Heart left ventricle (tissue), 16 donors: ENCODE data around the gene ZNF76. TPM values are rescaled to one million over a fixed set of nuclear protein-coding genes. Genes with fewer than 3 reads are reported as not detected.
"Not testable (repeated sequence)": the region's sequence is repeated elsewhere in the genome, so short reads cannot be mapped to it uniquely, and the experiment has no call there.

ENCODE experiments used
- ATAC-seq, 4 donors: fragments of 200-7000 bp; cut with Tn5 transposase; one replicate each; pipeline ENCODE4 v1.9.1; 2020 to 2022; ENCODE audit warnings: moderate library complexity in 4 of 4, mild to moderate bottlenecking in 3 of 4, moderate number of reproducible peaks in 1 of 4
- DNase-seq, 5 donors: peaks; one replicate each; pipeline ENCODE4 v3.0.0-alpha.2; 2020
- H3K27ac ChIP-seq, 12 donors: fragments of 200-600 bp; sonication (generic) in 4 of 12; one replicate each; pipeline versions ENCODE4 v1.5.0 to v1.8.0; 2016 to 2022; ENCODE audit warnings: mild to moderate bottlenecking in 2 of 12
- H3K27me3 ChIP-seq, 9 donors: fragments of 200-600 bp; sonication (generic) in 2 of 9; one replicate each; pipeline versions ENCODE4 v1.5.1 to v1.8.0; 2016 to 2022; ENCODE audit warnings: mild to moderate bottlenecking in 3 of 9
- H3K36me3 ChIP-seq, 9 donors: fragments of 200-600 bp; sonication (generic) in 2 of 9; one replicate each; pipeline versions ENCODE4 v1.5.0 to v1.8.0; 2018 to 2022; ENCODE audit warnings: mild to moderate bottlenecking in 2 of 9
- H3K4me1 ChIP-seq, 12 donors: fragments of 200-600 bp; sonication (generic) in 4 of 12; one replicate each; pipeline versions ENCODE4 v1.5.0 to v1.8.0; 2016 to 2022; ENCODE audit warnings: mild to moderate bottlenecking in 3 of 12
- H3K4me3 ChIP-seq, 12 donors: fragments of 200-600 bp; sonication (generic) in 4 of 12; one replicate each; pipeline versions ENCODE4 v1.5.0 to v1.8.0; 2017 to 2022; ENCODE audit warnings: mild to moderate bottlenecking in 9 of 12, moderate library complexity in 4 of 12
- H3K9me3 ChIP-seq, 12 donors: fragments of 200-600 bp; sonication (generic) in 4 of 12; one replicate each; pipeline versions ENCODE4 v1.5.0 to v1.8.0; 2016 to 2022; ENCODE audit warnings: mild to moderate bottlenecking in 1 of 12
- POLR2A ChIP-seq, 2 donors: fragments of 450-650 bp; IDR thresholded peaks; one replicate each; pipeline ENCODE4 v1.6.1; 2017; ENCODE audit warnings: antibody characterized with exemption in 2 of 2, mild to moderate bottlenecking in 2 of 2, moderate library complexity in 2 of 2
- WGBS, 4 donors: extraction: QIAGEN DNeasy Blood & Tissue Kit in 2 of 4; methylation state at CpG; one replicate each; pipeline versions ENCODE4 v1.1.5 to v1.1.7; 2013 to 2018; 5-methylcytosine and 5-hydroxymethylcytosine counted together
- intact Hi-C, 10 donors: fragments of 100-400 bp; cut with DNase I; formaldehyde crosslinking; loops; one replicate each; pipeline versions ENCODE4 v1.11.1 to v1.14.2; 2022
- polyA plus RNA-seq, 2 donors: library from polyadenylated mRNA; stranded (reverse); fragments of 200-250 nt; gene quantifications; one replicate each; pipeline ENCODE4 v1.2.3, GENCODE V29; 2013
- total RNA-seq, 9 donors: library from RNA; depleted of rRNA in 2 of 9; stranded (reverse); fragments of >200 nt in 2 of 9; fragmentation: NEBNext Ultra II Directional in 3 of 9; extraction: Animal tissue kit (Norgen Biotek cat#: 25700) in 3 of 9; gene quantifications; one replicate each; pipeline versions ENCODE4 v1.1.0 to v1.2.4, GENCODE V29; 2016 to 2023
- TF ChIP-seq, protein P1 (sequence below), 12 donors: fragments of 200-600 bp; sonication (generic) in 4 of 12; IDR thresholded peaks; one replicate each; pipeline versions ENCODE4 v1.5.0 to v1.8.0; 2018 to 2022; ENCODE audit warnings: antibody characterized with exemption in 12 of 12, mild to moderate bottlenecking in 5 of 12
- donor health status: ischemic (EF 13 %, LVEDD 7.1; RV severe dilation, severe dysfunction).
- donor health status: healthy with polysubstance abuse.
- donor health status: DM: no; HTN: yes; CAD: no.
- donor health status: DM: no; HTN: no; CAD: no.
- donor health status: ischemic (EF 25% LVEDD 6.9; RV normal size, moderate dysfunction).
- donor health status: ischemic (EF 25% LVEDD 5.7; RV mildly dilated, moderate dysfunction).
- donor health status: healthy.
- donor health status: DM: yes; HTN: yes; CAD: no.
- donor health status: ischemic (EF 35%, LVEDD 5.7; RV mildly dilated, moderate dysfunction).
- donor health status: nonischemic (EF 11% LVEDD 7.7; RV severe dilation, severe dysfunction).
- donor health status: DM: yes; HTN: yes; CAD: no.
- donor health status: PGD.
- donor health status: ischemic (EF 29% LVEDD 5.4; RV normal size, mild dysfunction).
- donor health status: nonischemic (EF 23%, LVEDD 6.1; RV moderate dilation, normal function).

The ZNF76 gene
- total and polyA plus RNA-seq, 11 donors = 20.2 to 46.1 (median 33.0) TPM

- Histone ChIP-seq H3K27ac (no peak overlapping the region), H3K27me3 (no peaks in the 10 kb centered on the region), H3K4me1 (peaks cover 0 to 8% (median 0%) of the 10 kb centered on the region in 12 donors), H3K9me3 (no peaks in the 10 kb centered on the region), H3K4me3 (no peak overlapping the region), H3K36me3 (no peaks in the 10 kb centered on the region)
- ATAC-seq (no peak), DNase-seq (no peak)
- WGBS, 4 donors = 95 to 96% (median 95%) methylated on average over 9 of the region's 9 CpGs
- intact Hi-C loops = no loop called here
- TF ChIP-seq POLR2A (IDR thresholded peaks at IDR 0.05) = no peak
- TF ChIP-seq, protein P1, sequence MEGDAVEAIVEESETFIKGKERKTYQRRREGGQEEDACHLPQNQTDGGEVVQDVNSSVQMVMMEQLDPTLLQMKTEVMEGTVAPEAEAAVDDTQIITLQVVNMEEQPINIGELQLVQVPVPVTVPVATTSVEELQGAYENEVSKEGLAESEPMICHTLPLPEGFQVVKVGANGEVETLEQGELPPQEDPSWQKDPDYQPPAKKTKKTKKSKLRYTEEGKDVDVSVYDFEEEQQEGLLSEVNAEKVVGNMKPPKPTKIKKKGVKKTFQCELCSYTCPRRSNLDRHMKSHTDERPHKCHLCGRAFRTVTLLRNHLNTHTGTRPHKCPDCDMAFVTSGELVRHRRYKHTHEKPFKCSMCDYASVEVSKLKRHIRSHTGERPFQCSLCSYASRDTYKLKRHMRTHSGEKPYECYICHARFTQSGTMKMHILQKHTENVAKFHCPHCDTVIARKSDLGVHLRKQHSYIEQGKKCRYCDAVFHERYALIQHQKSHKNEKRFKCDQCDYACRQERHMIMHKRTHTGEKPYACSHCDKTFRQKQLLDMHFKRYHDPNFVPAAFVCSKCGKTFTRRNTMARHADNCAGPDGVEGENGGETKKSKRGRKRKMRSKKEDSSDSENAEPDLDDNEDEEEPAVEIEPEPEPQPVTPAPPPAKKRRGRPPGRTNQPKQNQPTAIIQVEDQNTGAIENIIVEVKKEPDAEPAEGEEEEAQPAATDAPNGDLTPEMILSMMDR (IDR thresholded peaks at IDR 0.05) = no peak
Measured at GRCh38 chr6:35330541-35331119, 71.1 kb downstream of the ZNF76 start.

DNA sequence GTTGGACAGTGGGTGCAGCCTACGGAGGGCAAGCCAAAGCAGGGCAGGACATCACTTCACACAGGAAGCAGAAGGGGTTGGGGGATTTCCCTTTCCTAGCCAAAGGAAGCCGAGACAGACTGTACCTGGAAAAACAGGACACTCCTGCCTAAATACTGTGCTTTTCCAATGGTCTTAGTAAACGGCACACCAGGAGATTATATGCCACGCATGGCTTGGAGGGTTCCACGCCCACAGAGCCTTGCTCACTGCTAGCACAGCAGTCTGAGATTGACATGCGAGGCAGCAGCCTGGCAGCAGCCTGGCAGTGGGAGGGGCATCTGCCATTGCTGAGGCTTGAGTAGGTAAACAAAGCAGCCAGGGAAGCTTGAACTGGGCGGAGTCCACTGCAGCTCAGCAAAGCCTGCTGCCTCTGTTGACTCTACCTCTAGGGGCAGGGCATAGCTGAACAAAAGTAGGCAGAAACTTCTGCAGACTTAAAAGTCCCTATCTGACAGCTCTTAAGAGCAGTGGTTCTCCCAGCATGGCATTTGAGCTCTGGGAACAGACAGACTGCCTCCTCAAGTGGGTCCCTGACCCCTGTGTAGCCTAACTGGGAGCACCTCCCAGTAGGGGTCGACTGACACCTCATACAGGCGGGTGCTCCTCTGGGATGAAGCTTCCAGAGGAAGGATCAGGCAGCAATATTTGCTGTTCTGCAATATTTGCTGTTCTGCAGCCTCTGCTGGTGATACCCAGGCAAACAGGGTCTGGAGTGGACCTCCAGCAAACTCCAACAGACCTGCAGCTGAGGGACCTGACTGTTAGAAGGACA, 72.7 kb downstream of the ZNF76 start:
- H3K9me3 ChIP-seq, H3K4me3 ChIP-seq, H3K27me3 ChIP-seq, intact Hi-C loops, H3K36me3 ChIP-seq, H3K27ac ChIP-seq, H3K4me1 ChIP-seq: not testable (repeated sequence)
- 67 to 82% (median 72%) methylated on average over 9 of the region's 9 CpGs for WGBS, 4 donors
- DNase-seq = peak in 2 of 5 donors; percentile 47 to 50
- peak in 1 of 4 donors; percentile 49 for ATAC-seq

DNA sequence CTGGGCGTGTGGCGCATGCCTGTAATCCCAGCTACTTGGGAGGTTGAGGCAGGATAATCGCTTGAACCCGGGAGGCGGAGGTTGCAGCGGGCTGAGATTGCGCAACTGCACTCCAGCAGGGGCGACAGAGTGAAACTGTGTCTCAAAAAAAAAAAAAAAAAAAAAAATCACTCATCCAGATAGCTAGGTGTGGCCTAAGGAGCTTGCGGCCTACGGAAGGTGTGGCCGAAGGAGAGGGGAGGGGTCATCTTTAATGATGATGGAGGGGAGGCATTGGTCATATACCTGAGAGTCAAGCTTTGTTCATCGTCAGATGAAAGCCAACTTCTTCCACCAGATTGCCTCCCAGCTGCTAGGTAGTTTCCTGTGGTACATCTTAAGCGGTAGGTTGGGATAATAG, 82.0 kb downstream of the ZNF76 start:
- 84 to 91% (median 87%) methylated on average over 13 of the region's 13 CpGs for WGBS, 4 donors
- H3K4me3 ChIP-seq = no peak overlapping the region
- H3K27ac ChIP-seq = no peak overlapping the region

DNA sequence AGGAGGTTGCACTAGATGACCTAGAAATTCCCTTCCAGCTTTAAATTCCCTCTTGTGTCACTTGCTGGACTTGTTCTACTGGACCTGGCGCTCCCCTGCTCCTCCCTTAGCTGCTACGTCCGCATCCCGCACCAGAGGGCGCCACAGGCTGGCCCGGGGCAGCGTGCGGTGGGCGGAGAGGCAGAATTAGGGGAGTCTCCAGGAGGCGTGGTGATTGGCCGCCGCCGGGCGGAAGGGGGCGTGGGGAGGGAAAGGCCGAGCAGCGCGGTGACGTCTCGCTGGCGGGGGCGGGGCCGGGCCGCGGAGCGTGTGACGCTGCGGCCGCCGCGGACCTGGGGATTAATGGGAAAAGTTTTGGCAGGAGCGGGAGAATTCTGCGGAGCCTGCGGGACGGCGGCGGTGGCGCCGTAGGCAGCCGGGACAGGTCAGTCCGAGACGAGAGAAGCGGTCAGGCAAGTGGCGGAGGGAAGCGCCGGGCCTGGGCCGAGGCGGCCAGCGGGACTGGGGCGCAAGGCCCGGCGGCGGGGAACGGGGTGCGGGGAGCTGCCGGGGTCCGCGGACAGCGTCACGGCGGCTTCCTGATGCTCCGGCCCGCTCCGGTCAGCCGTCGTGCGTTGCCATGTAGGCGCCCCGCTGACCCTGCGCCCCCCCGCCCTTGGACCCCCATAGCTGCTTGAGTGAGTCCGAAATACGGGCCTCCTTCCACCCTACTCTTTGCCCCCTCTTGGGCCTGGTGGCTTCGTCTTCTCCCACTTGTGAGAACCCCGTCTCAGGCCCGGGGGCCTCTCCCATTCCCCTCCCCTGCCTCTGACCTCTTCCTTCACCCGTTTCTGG, 82.9 kb downstream of the ZNF76 start, which contains the start of gene PPARD:
Gene PPARD, plus strand, starts transcription at position 301 of the 834 bp plus-strand sequence. CDS start 68,530 bp downstream, outside the sequence.
- peak; percentile 99 to 100 (median 100) for ATAC-seq
- intact Hi-C loops = loop anchor here (1.0 to 10.0 kb wide), 10 partner anchors 70 to 126 kb away; partner anchors contain the start of gene RPL10A (in 7 of the 10)
- DNase-seq = peak; percentile 98 to 100 (median 98)
- peak within 1 kb of the TSS; percentile 64 to 97 (median 94) for H3K4me3 ChIP-seq
- peaks cover 0 to 30% (median 19%) of the 10 kb centered on the region in 12 donors for H3K4me1 ChIP-seq
- no peaks in the 10 kb centered on the region for H3K9me3 ChIP-seq
- no peaks in the 10 kb centered on the region for H3K27me3 ChIP-seq
- peaks cover 0 to 28% (median 13%) of the 10 kb centered on the region in 9 donors for H3K36me3 ChIP-seq
- peak within 1 kb of the TSS; percentile 62 to 94 (median 89) for H3K27ac ChIP-seq
- WGBS, 4 donors = 1% methylated on average over 31 to 77 of the region's 77 CpGs
- TF ChIP-seq POLR2A (IDR thresholded peaks at IDR 0.05) = peak; percentile 87 to 91
- TF ChIP-seq, protein P1 (IDR thresholded peaks at IDR 0.05) = peak; percentile 95 to 99 (median 98)

More for the DNA sequence above, 82.0 kb downstream of the ZNF76 start:
- TF ChIP-seq, protein P1 (IDR thresholded peaks at IDR 0.05) = no peak
- no peak for TF ChIP-seq POLR2A (IDR thresholded peaks at IDR 0.05)
- no peaks in the 10 kb centered on the region for H3K9me3 ChIP-seq
- H3K4me1 ChIP-seq = peaks cover 0 to 30% (median 19%) of the 10 kb centered on the region in 12 donors
- H3K27me3 ChIP-seq = no peaks in the 10 kb centered on the region
- peaks cover 0 to 18% (median 4%) of the 10 kb centered on the region in 9 donors for H3K36me3 ChIP-seq
- DNase-seq (no peak), ATAC-seq (no peak)
- intact Hi-C loops = loop anchor here in 6 of 10 donors (5.0 to 10.0 kb wide), 3 partner anchors 71 to 126 kb away; partner anchors contain the start of gene RPL10A (in 5 of the 6)
